GM21360 (cell line): ENCODE results near the gene SLC41A1.
"Not testable (repeated sequence)": the region's sequence is repeated elsewhere in the genome, so short reads cannot be mapped to it uniquely, and the experiment has no call there.

ENCODE experiments used
- ATAC-seq: cut with Tn5 transposase; IDR thresholded peaks from one replicate; pipeline ENCODE4 v1.9.1; 2021; ENCODE audit warnings: mild to moderate bottlenecking, moderate library complexity; ENCODE audit not compliant: unreplicated experiment

Gene SLC41A1

GRCh38 chr1:205812878-205813754 lies at the start of gene SLC41A1:
SLC41A1 (minus strand) TSS chr1:205813198; CDS start chr1:205810441, 2,757 bp downstream.
- peak; percentile 77 for ATAC-seq

GRCh38 chr1:205861540-205861939 lies 48.5 kb upstream of the SLC41A1 start:
- ATAC-seq = no peak

- ATAC-seq = no peak
Observed at GRCh38 chr1:205858141-205858961, 45.4 kb upstream of the SLC41A1 start.

GRCh38 chr1:205857501-205857900 lies 44.5 kb upstream of the SLC41A1 start:
- ATAC-seq = not testable (repeated sequence)

- ATAC-seq = no peak
Observed at GRCh38 chr1:205856433-205856832, 43.4 kb upstream of the SLC41A1 start.

GRCh38 chr1:205852969-205853368 lies 40.0 kb upstream of the SLC41A1 start:
- ATAC-seq = no peak

GRCh38 chr1:205851993-205852392 lies 39.0 kb upstream of the SLC41A1 start:
- ATAC-seq = no peak

- no peak for ATAC-seq
Observed at GRCh38 chr1:205849619-205850355, 36.8 kb upstream of the SLC41A1 start, which contains the start of gene PM20D1. PM20D1 (minus strand) TSS chr1:205850132; CDS start chr1:205850072, 60 bp downstream.

GRCh38 chr1:205843036-205843859 lies 30.2 kb upstream of the SLC41A1 start:
- no peak for ATAC-seq

- ATAC-seq = no peak
Observed at GRCh38 chr1:205842229-205842628, 29.2 kb upstream of the SLC41A1 start.

- ATAC-seq = no peak
Observed at GRCh38 chr1:205840146-205840923, 27.3 kb upstream of the SLC41A1 start.

- ATAC-seq = no peak
Observed at GRCh38 chr1:205837382-205837970, 24.5 kb upstream of the SLC41A1 start.

- ATAC-seq = no peak
Observed at GRCh38 chr1:205834751-205835150, 21.8 kb upstream of the SLC41A1 start.

GRCh38 chr1:205832326-205832751 lies 19.3 kb upstream of the SLC41A1 start:
- no peak for ATAC-seq

- ATAC-seq = no peak
Observed at GRCh38 chr1:205827623-205828022, 14.6 kb upstream of the SLC41A1 start.

- no peak for ATAC-seq
Observed at GRCh38 chr1:205826995-205827394, 14.0 kb upstream of the SLC41A1 start.

GRCh38 chr1:205826016-205826806 lies 13.2 kb upstream of the SLC41A1 start:
- no peak for ATAC-seq

GRCh38 chr1:205824180-205824579 lies 11.2 kb upstream of the SLC41A1 start:
- no peak for ATAC-seq
